HepG2 (cell line): Measurements from ENCODE around the gene RNU7-1. TPM values are rescaled to one million over a fixed set of nuclear protein-coding genes. Genes with fewer than 3 reads are reported as not detected.

ENCODE experiments used
- AFF4 ChIP-seq: sonication (generic); formaldehyde crosslinking; IDR thresholded peaks from 2 replicates; pipeline ENCODE4 v1.4.0; 2020; ENCODE audit warnings: missing genetic modification reagents
- BRF2 ChIP-seq: sonication (generic); formaldehyde crosslinking; IDR thresholded peaks from 2 replicates; pipeline ENCODE4 v1.8.1; 2022; ENCODE audit warnings: mild to moderate bottlenecking, missing genetic modification reagents
- RFX5 ChIP-seq: IDR thresholded peaks from 2 replicates; pipeline ENCODE4 v1.6.1; 2011; ENCODE audit warnings: low read depth, low read length, improper control_type of control experiment
- SIX1 ChIP-seq: sonication (generic); formaldehyde crosslinking; IDR thresholded peaks from 2 replicates; pipeline ENCODE4 v1.4.0; 2020; ENCODE audit warnings: missing genetic modification reagents, borderline replicate concordance
- SMAD3 ChIP-seq: sonication (generic); formaldehyde crosslinking; IDR thresholded peaks from 2 replicates; pipeline ENCODE4 v1.4.0; 2020; ENCODE audit warnings: missing genetic modification reagents
- SRSF4 ChIP-seq: fragments of 200-400 bp; formaldehyde crosslinking; IDR thresholded peaks from one replicate; pipeline ENCODE4 v1.6.1; 2018; ENCODE audit warnings: mild to moderate bottlenecking, low read depth, low read length, moderate library complexity; ENCODE audit not compliant: poor library complexity, severe bottlenecking
- ZBTB40 ChIP-seq, 2 experiments: fragments of 450-650 bp in 1 of 2; sonication (generic) in 1 of 2; formaldehyde crosslinking in 1 of 2; IDR thresholded peaks; 2 replicates each; pipeline versions ENCODE4 v1.6.1 to v1.8.0; 2016 to 2022; ENCODE audit warnings: antibody characterized with exemption in 1 of 2, mild to moderate bottlenecking in 1 of 2, missing genetic modification reagents in 1 of 2
- ZMAT5 ChIP-seq: sonication (generic); formaldehyde crosslinking; IDR thresholded peaks from 2 replicates; pipeline ENCODE4 v1.5.0; 2020; ENCODE audit warnings: mild to moderate bottlenecking, low read depth, missing genetic modification reagents, borderline replicate concordance
- ZNF678 ChIP-seq: sonication (generic); formaldehyde crosslinking; IDR thresholded peaks from 2 replicates; pipeline ENCODE4 v1.4.0; 2020; ENCODE audit warnings: mild to moderate bottlenecking, missing genetic modification reagents
- ZUFSP ChIP-seq: sonication (generic); formaldehyde crosslinking; IDR thresholded peaks from 2 replicates; pipeline ENCODE4 v1.9.0; 2021; ENCODE audit warnings: missing genetic modification reagents, mild to moderate bottlenecking, borderline replicate concordance
- polyA plus RNA-seq, 8 experiments: library from polyadenylated mRNA; depleted of rRNA in 3 of 8; stranded (reverse) in 7 of 8; unstranded in 1 of 8; fragments of >200 nt; fragmentation: Illumina TruSeq in 4 of 8; extraction: Trizol in 4 of 8; gene quantifications; 2 replicates each; pipeline versions ENCODE4 v1.2.1 to v1.2.3, GENCODE V29; 2011 to 2016; ENCODE audit warnings: low read depth in 4 of 8, missing spikeins in 1 of 8, mixed read lengths in 1 of 8; ENCODE audit not compliant: insufficient read depth in 1 of 8
- total RNA-seq, 5 experiments: library from RNA; depleted of rRNA; stranded (reverse); fragments of >200 nt; fragmentation: Illumina TruSeq; extraction: Trizol; gene quantifications; 2 replicates each; pipeline ENCODE4 v1.2.3, GENCODE V29; 2016; ENCODE audit warnings: low read depth in 1 of 5

Gene RNU7-1
- total and polyA plus RNA-seq, 2 of the 13 experiments (the other 11 are each of a cell fraction or from before 2014, with no cell fraction given): not detected

GRCh38 chr12:6944381-6945186 is 968 bp downstream of the RNU7-1 start (continued):
- TF ChIP-seq ZBTB40 (IDR thresholded peaks at IDR 0.05): no peak
- no peak for TF ChIP-seq ZBTB40 (CRISPR knock-in tag; IDR thresholded peaks at IDR 0.05)
- no peak for TF ChIP-seq ZMAT5 (CRISPR knock-in tag)
- TF ChIP-seq ZUFSP (CRISPR knock-in tag): no peak
- no peak for TF ChIP-seq ZNF678 (CRISPR knock-in tag)
- no peak for TF ChIP-seq BRF2 (CRISPR knock-in tag)
- no peak for TF ChIP-seq SIX1
- 0 out of 2 replicates have a peak, but pooled peaks have one; percentile 33 for TF ChIP-seq SMAD3 (CRISPR knock-in tag)
- TF ChIP-seq SRSF4: no peak
- TF ChIP-seq RFX5: no peak
- TF ChIP-seq AFF4 (CRISPR knock-in tag): no peak
